Heart left ventricle (tissue), 13 donors: ENCODE data around the gene ACTBL2.

Source experiments
- POLR2A ChIP-seq, 2 donors: fragments of 450-650 bp; IDR thresholded peaks; one replicate each; pipeline ENCODE4 v1.6.1; 2017; ENCODE audit warnings: antibody characterized with exemption in 2 of 2, mild to moderate bottlenecking in 2 of 2, moderate library complexity in 2 of 2
- TF ChIP-seq, protein P1 (sequence below), 12 donors: fragments of 200-600 bp; sonication (generic) in 4 of 12; IDR thresholded peaks; one replicate each; pipeline versions ENCODE4 v1.5.0 to v1.8.0; 2018 to 2022; ENCODE audit warnings: antibody characterized with exemption in 12 of 12, mild to moderate bottlenecking in 5 of 12
- donor health status: ischemic (EF 13 %, LVEDD 7.1; RV severe dilation, severe dysfunction).
- donor health status: DM: no; HTN: yes; CAD: no.
- donor health status: DM: no; HTN: no; CAD: no.
- donor health status: ischemic (EF 25% LVEDD 6.9; RV normal size, moderate dysfunction).
- donor health status: ischemic (EF 25% LVEDD 5.7; RV mildly dilated, moderate dysfunction).
- donor health status: ischemic (EF 35%, LVEDD 5.7; RV mildly dilated, moderate dysfunction).
- donor health status: nonischemic (EF 11% LVEDD 7.7; RV severe dilation, severe dysfunction).
- donor health status: DM: yes; HTN: yes; CAD: no.
- donor health status: PGD.
- donor health status: ischemic (EF 29% LVEDD 5.4; RV normal size, mild dysfunction).
- donor health status: nonischemic (EF 23%, LVEDD 6.1; RV moderate dilation, normal function).

DNA sequence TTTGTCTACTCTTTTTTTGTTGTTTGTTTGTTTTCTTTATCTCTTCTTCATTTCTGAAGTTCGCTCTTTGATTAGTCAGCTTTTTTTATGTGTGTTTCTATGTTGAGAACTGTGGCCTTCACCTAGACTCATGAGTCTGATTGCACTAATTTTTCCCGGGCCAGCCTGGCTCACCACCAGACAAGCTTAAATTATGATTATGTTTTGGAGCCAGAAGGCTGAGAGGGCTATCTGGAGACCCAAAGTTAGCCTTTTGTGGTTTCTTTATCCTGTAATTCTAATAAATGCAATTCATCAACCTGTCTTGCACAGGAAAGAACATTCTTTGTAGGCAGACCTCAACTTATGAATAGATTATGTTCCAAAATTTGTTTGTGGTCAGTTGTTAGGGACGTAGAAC lies 20.8 kb upstream of the ACTBL2 start:
- TF ChIP-seq POLR2A (IDR thresholded peaks at IDR 0.05), result no peak
- TF ChIP-seq, protein P1, sequence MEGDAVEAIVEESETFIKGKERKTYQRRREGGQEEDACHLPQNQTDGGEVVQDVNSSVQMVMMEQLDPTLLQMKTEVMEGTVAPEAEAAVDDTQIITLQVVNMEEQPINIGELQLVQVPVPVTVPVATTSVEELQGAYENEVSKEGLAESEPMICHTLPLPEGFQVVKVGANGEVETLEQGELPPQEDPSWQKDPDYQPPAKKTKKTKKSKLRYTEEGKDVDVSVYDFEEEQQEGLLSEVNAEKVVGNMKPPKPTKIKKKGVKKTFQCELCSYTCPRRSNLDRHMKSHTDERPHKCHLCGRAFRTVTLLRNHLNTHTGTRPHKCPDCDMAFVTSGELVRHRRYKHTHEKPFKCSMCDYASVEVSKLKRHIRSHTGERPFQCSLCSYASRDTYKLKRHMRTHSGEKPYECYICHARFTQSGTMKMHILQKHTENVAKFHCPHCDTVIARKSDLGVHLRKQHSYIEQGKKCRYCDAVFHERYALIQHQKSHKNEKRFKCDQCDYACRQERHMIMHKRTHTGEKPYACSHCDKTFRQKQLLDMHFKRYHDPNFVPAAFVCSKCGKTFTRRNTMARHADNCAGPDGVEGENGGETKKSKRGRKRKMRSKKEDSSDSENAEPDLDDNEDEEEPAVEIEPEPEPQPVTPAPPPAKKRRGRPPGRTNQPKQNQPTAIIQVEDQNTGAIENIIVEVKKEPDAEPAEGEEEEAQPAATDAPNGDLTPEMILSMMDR (IDR thresholded peaks at IDR 0.05), result no peak
